OCI-LY3 (cell line): Measurements from ENCODE around the gene NDRG2.

Experiments used
- H2AFZ ChIP-seq: fragments of 200-600, 300-600 bp; shearing (Covaris generic); 2 replicates; pipeline ENCODE4 v1.6.0; 2014; ENCODE audit warnings: antibody characterized with exemption, low read depth, low read length
- H3K27ac ChIP-seq: fragments of 200-600, 300-600 bp; sonication (generic); 2 replicates; pipeline ENCODE4 v1.5.1; 2014; ENCODE audit warnings: mild to moderate bottlenecking, low read length, moderate library complexity, mixed read lengths
- H3K27me3 ChIP-seq: fragments of 200-600, 300-600 bp; sonication (generic); 2 replicates; pipeline ENCODE4 v1.6.1; 2014; ENCODE audit warnings: low read depth, low read length, mixed read lengths
- H3K36me3 ChIP-seq: fragments of 200-600, 300-600 bp; sonication (generic); replicated peaks from 2 replicates; pipeline ENCODE3; 2014; ENCODE audit warnings: low read depth, low read length, mixed read lengths
- H3K4me1 ChIP-seq: fragments of 300-600, 200-600 bp; sonication (generic); 2 replicates; pipeline ENCODE4 v1.6.1; 2014; ENCODE audit warnings: low read length, mixed read lengths
- H3K4me2 ChIP-seq: fragments of 200-600, 300-600 bp; sonication (generic); 2 replicates; pipeline ENCODE4 v1.6.1; 2014; ENCODE audit warnings: low read length, mixed read lengths
- H3K4me3 ChIP-seq: fragments of 300-600, 200-600 bp; sonication (generic); 2 replicates; pipeline ENCODE4 v1.5.1; 2014; ENCODE audit warnings: antibody characterized with exemption, mild to moderate bottlenecking, low read length, moderate library complexity
- H3K79me2 ChIP-seq: fragments of 300-600, 200-600 bp; shearing (Covaris generic); 2 replicates; pipeline ENCODE4 v1.6.1; 2014; ENCODE audit warnings: mild to moderate bottlenecking, low read length, mixed read lengths
- H3K9ac ChIP-seq: fragments of 300-600, 200-600 bp; shearing (Covaris generic); 2 replicates; pipeline ENCODE4 v1.6.0; 2014; ENCODE audit warnings: mild to moderate bottlenecking, low read length, moderate library complexity
- H3K9me3 ChIP-seq: fragments of 200-600, 300-600 bp; shearing (Covaris generic); 2 replicates; pipeline ENCODE4 v1.6.1; 2014; ENCODE audit warnings: low read length, mixed read lengths; ENCODE audit not compliant: insufficient read depth
- H4K20me1 ChIP-seq: fragments of 200-600, 300-600 bp; sonication (generic); 2 replicates; pipeline ENCODE4 v1.6.1; 2016; ENCODE audit warnings: low read length, mixed read lengths; ENCODE audit not compliant: insufficient read depth
- EZH2phosphoT487 ChIP-seq: fragments of 200-600 bp; shearing (Covaris generic); IDR thresholded peaks from 2 replicates; pipeline ENCODE4 v1.6.1; 2018; ENCODE audit warnings: antibody characterized with exemption, mixed run types, low read depth
- TF ChIP-seq, protein P1 (sequence below): fragments of 200-600, 300-600 bp; sonication (generic); IDR thresholded peaks from 2 replicates; pipeline ENCODE4 v1.5.1; 2014; ENCODE audit warnings: antibody characterized with exemption, low read length, low read depth

Gene NDRG2

DNA sequence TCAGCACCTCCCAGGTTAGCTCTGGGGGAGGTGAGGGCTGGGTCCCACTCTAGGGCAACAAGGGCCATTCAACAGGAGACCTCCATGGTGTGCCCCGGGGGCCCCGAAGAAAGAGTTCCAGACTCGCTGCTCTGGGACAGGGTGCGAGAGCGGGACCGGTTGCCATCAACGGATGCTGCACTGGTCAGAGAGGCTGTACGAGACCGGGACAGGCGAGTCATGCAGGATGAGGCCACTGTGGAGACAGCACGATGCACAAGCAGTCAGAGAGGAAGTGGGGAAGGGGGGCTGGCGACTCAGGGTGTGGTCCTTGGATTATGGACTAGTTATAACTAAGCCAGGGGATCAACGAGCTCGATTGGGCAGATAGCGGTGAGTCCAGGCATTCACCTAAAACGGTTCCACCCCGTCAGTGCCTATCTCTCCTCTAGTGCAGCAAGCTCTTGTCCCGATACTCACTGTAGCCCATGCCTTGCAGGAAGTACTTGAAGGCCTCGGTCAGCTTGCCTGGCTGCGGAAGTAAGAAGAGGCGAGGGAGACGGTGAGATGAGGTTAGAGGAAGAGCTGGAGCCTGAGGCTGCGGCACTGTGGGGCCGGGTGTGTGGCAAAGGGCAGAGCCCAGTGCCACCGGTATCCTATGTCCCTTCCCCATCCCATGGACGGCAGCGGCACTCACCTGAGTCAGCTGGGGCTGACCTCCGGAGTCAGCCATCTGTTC is 7.2 kb downstream of the NDRG2 start:
- Histone ChIP-seq H3K4me1 (no peaks in the 10 kb centered on the region), H3K9ac (no peak overlapping the region), H3K36me3 (no peaks in the 10 kb centered on the region), H3K4me3 (no peak overlapping the region), H3K9me3 (no peaks in the 10 kb centered on the region), H3K4me2 (no peak overlapping the region), H4K20me1 (no peaks in the 10 kb centered on the region), H3K27me3 (peaks cover 37% of the 10 kb centered on the region), H2AFZ (no peak overlapping the region), H3K27ac (no peak overlapping the region), H3K79me2 (no peaks in the 10 kb centered on the region)
- no peak for TF ChIP-seq EZH2phosphoT487
- TF ChIP-seq, protein P1, sequence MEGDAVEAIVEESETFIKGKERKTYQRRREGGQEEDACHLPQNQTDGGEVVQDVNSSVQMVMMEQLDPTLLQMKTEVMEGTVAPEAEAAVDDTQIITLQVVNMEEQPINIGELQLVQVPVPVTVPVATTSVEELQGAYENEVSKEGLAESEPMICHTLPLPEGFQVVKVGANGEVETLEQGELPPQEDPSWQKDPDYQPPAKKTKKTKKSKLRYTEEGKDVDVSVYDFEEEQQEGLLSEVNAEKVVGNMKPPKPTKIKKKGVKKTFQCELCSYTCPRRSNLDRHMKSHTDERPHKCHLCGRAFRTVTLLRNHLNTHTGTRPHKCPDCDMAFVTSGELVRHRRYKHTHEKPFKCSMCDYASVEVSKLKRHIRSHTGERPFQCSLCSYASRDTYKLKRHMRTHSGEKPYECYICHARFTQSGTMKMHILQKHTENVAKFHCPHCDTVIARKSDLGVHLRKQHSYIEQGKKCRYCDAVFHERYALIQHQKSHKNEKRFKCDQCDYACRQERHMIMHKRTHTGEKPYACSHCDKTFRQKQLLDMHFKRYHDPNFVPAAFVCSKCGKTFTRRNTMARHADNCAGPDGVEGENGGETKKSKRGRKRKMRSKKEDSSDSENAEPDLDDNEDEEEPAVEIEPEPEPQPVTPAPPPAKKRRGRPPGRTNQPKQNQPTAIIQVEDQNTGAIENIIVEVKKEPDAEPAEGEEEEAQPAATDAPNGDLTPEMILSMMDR, result no peak

DNA sequence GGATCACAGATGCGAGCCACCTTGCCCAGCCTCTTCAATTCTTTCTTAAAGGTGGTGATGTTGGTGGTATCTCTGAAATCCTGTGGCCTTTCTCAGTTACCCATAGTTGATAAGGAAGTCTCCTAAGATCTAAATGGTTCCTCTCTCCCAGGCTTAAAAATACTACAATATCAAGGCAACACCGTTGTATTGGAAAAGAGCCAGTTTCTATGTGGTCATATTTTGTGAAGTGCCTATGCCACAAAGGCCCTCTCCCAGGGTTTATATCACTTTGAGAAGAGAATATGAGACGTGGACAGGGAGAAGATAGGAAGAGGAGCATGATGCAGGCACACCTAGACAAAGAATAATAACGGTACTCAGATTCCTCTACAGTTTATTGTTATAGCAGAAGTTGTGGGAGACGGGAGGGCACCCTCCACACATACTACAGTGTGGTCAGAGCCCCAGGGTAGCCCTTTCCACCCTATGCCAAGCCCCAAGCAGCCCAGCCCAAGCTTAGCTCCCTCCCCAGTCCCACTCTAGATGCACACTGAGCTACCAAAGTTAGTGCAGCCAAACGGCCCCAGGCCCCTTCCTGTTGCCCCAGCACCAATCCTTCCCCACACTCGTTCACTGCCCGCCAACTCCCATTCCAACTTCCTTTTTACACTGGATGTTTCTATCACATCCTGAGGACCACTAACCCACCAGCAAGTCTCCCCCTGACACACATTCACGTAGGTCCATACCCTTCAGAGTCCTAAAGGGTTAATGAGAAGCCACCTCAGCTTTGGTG is 8.3 kb downstream of the NDRG2 start:
- H3K4me1 ChIP-seq, result no peaks in the 10 kb centered on the region
- no peak overlapping the region for H3K4me3 ChIP-seq
- H3K4me2 ChIP-seq, result no peak overlapping the region
- TF ChIP-seq, protein P1, result no peak
- no peak for TF ChIP-seq EZH2phosphoT487
- peaks cover 40% of the 10 kb centered on the region for H3K27me3 ChIP-seq
- H2AFZ ChIP-seq, result no peak overlapping the region
- no peaks in the 10 kb centered on the region for H3K36me3 ChIP-seq
- H3K27ac ChIP-seq, result no peak overlapping the region
- no peaks in the 10 kb centered on the region for H3K9me3 ChIP-seq
- no peaks in the 10 kb centered on the region for H3K79me2 ChIP-seq
- H4K20me1 ChIP-seq, result no peaks in the 10 kb centered on the region
- no peak overlapping the region for H3K9ac ChIP-seq

DNA sequence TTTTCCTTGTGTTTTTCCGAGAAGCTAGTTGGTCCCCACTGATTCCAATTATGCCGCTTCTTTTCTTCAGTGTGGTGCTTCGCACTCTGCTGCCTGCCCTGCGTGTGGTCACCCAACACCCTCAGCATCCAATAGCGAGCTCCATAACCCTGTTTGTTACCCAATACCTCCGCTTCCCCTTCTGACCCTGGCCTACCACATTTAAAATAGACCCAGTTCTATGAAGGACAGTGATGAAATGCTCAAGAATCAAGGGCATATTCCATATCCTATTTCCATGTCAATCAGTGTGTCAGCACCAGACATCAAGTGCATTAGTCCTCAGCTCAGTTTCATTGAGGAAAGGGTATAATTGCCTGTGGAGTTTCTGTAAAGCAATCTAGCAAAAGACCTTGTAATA is 9.5 kb downstream of the NDRG2 start:
- Histone ChIP-seq H3K4me3 (no peak overlapping the region), H2AFZ (no peak overlapping the region), H3K9me3 (no peaks in the 10 kb centered on the region), H3K79me2 (no peaks in the 10 kb centered on the region), H3K4me2 (no peak overlapping the region), H3K4me1 (no peaks in the 10 kb centered on the region), H4K20me1 (no peaks in the 10 kb centered on the region), H3K36me3 (no peaks in the 10 kb centered on the region), H3K27ac (no peak overlapping the region), H3K27me3 (peaks cover 39% of the 10 kb centered on the region), H3K9ac (no peak overlapping the region)
- TF ChIP-seq, protein P1, result no peak
- no peak for TF ChIP-seq EZH2phosphoT487

DNA sequence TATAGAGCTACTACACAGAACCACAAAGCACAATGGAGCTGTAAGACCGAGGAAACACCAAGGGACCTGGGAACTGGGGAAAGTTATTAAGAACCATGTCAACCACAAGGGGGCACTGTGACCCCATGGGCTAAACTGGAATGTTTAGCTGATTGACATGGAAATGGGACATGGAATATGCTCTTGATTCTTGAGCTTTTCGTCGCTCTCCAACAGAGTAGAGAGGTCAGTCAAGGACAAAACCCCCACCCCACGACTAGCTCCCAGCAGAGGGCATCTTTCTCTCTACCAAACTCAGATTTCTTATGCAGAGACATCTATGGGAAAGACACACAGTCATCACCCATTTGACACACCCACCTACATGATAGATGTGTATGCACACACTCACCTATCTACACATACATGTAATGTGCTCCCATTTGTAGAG is 10.1 kb downstream of the NDRG2 start:
- Histone ChIP-seq H3K27me3 (peaks cover 39% of the 10 kb centered on the region), H3K9me3 (no peaks in the 10 kb centered on the region), H2AFZ (no peak overlapping the region), H3K36me3 (no peaks in the 10 kb centered on the region), H3K9ac (no peak overlapping the region), H3K4me2 (no peak overlapping the region), H3K4me3 (no peak overlapping the region), H4K20me1 (no peaks in the 10 kb centered on the region), H3K79me2 (no peaks in the 10 kb centered on the region), H3K4me1 (no peaks in the 10 kb centered on the region), H3K27ac (no peak overlapping the region)
- TF ChIP-seq, protein P1, result peak; percentile 88
- no peak for TF ChIP-seq EZH2phosphoT487
